Occipital lobe (tissue), 2 donors: Measurements from ENCODE around the gene PSD. TPM values are rescaled to one million over a fixed set of nuclear protein-coding genes. Genes with fewer than 3 reads are reported as not detected.

Experiments used
- DNase-seq: peaks from one replicate; lab custom pipeline; 2025; lab: John Stamatoyannopoulos, UW
- total RNA-seq: library from RNA; depleted of rRNA; stranded (reverse); fragments of >200 nt; gene quantifications from one replicate; pipeline ENCODE4 v1.2.3, GENCODE V29; 2014

Gene PSD
- total RNA-seq, 1 donor from 2014 or later, result 101 TPM

DNA sequence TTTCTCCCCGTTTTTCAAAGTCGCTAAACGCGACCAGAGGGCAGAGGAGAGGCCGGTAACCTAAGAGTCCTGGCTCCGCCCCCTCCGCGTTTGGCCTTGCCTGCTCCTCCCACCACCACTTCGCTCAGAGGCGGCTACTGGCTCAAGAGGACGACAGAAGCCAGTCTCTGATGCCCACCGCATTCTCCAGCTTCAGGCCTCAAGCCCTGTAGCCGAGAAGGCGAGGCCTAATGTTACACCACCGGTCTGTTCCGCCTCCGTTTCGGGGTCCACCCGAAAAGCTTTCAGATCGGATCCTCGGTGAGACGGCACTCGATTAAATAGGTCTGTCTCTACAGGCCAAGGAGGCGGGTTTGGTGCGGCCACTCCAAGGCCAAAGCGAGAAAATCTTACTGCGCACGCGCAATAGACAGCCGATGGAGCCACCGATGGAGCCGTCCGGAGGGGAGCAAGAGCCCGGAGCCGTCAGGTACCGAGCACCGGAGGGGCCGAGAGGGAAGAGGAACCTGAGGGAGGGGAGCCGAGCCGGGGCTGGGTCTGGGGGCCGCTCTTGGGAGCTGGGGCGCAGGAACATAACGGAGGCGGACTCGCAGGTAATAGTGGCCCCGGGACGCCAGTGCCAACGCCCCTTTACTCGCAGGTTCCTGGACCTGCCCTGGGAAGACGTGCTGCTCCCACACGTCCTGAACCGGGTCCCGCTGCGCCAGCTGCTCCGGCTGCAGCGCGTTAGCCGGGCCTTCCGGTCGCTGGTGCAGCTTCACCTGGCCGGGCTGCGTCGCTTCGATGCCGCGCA is 2.3 kb upstream of the PSD start, which contains the start of gene FBXL15:
Gene FBXL15, plus strand, starts transcription at position 123 of the 793 bp plus-strand sequence. Its CDS starts 294 bp downstream, at position 417.
- DNase-seq, result peak; percentile 95

DNA sequence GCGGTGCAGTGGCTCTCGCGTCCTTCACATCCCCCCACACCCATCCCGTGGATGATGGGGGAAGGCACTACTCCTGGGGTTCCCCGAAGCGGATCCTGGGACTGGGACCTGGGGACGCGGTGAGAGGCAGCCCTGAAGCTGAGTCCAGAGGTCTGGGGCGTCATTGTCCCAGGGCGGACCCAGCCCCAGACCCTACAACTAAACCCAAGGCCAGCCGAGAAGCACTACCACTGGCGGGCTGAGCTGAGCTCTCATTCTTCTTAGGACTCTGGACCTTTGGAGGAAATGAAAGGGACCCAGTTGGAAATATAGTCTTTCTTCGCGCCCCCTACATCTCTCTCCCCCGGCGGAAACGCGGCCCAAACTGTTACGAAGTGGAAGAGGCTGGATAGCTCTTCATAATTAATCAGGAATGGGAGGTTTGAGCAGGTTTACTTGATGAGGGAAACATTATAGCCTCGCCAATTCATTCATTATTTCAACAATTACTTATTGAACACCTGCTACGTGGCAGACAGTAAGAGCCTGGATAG is 1.7 kb upstream of the PSD start:
- DNase-seq, result no peak

DNA sequence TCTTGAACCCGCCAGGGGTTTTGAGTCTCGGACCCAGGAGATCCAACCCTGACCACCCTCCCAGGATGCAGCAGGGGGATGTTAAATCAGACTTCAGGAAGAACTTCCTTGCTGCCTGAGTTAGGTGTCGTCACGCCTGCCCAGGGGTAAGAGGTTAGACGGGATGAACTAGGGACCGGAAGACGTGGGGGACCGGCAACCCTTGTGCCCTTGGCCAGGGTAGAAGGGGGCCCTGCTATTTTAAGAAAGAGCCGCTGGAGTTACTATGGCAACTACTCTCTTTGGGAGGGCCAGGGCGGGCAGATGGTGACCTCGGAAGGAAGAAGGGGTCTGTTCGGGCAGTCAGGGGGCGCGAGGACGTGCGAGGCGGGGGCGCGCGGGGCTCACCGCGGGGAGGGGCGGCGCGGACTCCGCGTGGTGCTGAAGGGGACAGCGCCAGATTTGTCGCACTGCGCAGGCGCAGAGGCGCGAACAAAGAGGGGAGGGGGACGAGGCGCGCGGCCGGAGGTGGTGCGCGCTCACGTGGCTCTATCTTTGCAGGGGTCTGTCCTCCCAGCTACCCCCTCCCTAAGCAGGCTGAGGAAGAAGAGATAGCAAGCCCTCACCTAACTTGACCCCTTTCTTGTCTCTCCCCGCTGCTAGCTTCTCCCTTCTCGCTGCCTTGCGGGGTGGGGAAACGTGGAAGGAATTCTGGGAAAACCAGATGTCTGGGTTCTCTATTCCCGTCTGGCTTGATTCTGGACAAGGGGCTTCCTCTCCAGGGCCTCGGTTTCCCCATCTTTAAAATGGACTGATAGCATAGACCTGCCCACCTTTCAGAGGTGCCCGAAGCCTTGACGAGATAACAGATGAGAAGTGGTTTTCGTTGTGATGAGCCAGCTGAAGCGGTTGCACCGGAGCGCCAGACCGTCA is 940 bp upstream of the PSD start:
- DNase-seq, result peak; percentile 50

DNA sequence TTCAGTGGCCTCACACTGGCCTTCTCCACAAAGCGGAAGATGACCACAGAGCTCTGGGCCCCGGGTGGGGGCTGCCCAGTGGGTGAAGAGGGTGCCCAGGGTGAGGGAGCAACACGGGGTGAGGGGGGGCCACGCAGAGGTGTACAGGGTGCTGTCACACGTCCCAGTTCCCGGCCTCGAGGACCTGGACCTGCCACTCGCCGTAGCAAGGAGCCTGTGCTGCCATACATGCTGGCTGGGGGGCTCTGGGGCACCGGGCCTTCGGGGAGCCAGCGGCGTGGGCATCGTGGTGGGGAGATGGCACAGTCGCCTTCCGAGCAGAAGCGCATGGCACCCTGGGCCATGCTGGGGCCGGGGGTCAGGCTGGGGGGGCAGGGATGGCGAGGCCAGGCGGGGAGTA is 1.9 kb downstream of the PSD start:
- DNase-seq, result no peak

DNA sequence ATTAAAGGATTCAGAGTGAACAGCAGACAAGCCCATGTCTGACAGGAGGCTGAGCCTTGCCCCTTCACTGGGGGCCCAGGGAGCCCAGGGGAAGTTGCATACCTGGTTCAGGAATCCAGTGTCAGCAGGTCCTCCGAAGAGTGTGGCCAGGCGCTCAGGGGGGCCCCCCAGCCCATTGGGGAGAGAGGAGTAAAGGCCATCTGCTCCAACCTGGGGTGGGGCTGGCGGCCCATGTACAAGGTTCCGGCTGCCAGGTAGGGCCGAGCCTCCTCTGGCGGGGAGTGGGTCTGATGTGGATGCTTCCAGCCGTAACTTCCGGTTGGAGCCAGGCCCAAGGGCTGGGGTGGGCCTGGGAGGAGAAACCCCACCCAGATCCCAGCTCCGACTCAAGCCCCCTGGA is 2.3 kb downstream of the PSD start:
- DNase-seq, result no peak

DNA sequence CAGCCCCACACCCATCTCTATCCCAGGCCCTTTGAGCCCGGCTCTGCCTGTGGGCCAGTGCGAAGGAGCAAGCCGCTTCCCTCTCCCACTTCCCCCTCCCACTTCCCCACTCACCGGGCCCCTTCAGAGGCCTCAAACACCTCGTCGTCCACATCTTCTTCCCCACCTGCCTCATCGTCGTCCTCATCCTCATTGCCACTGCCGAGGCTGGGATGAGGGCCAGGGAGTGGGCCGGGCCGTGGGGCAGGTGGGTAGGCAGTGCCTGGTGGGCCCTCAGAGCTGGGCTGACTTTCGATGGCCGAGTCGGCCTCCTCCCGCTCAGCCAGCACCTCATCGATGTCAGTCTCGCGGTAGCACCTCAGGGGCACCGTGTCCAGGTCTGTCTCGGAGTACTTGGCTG is 3.8 kb downstream of the PSD start:
- no peak for DNase-seq

DNA sequence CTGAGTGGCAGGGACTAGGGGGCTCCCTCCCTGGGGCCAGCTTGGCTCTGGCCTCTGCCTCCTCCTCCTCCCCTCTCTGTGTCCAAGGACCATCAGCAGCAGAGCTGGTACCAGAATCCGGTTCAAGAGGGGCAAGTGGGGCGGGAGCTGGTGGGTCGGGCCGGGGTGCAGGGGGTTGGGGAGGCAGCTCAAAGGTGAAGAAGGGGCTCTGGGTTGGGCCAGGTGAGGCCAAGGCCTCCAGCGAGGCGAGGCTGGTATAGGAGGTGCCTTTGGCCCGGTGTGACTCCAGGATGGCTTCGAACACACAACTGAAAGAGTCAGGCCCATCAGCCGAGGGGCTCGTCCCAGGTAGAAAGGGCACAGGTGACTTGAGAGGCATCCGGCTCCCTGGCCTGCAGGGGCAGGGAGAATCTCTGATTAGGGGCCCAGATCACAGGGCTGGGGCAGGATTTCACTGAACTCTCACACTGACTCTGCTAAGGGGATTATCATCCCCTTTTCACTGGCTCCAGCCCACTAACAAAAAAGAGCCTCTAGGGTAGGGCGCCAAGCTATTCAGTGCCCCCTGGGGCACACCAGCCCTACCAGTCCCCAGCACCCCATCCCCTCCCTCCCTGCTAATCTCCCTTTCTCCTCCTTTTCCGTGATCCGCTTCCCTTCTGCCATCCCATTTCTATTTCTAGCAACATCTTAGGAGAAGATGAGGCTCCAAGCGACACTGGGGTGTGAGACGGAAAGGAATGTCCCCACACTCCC is 4.6 kb downstream of the PSD start:
- DNase-seq, result no peak

DNA sequence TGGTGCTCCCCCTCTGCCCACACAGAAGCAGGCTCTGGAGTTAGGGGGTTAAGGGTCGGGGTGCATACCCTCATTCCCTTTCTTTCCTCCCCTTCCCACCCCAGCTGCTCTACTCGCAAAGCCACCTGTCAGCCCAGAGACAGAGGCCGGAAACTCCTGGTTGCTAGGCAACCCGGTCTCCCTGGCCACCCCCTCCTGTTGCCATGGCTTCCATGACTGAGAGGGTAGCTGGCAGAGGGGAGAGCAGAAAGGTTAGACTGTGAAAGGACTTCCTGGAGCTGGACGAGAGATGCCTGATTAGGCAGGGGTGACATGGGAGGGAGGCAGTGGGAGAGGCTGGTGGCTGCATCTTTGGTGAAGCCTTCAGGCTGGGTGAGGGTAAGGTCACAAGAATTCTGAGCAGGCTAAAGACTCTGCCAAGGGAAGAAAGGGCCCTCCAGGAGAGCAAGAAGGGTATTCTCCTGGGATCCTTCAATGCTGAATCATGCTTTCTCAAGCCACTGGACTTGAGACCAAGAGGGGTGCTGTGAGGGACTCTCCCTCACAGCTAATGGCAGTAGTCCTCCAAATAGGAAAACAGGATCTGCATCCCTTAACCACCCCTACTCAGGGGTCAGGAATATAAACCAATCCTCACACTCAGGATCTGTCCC is 5.4 kb downstream of the PSD start:
- DNase-seq, result peak; percentile 41

DNA sequence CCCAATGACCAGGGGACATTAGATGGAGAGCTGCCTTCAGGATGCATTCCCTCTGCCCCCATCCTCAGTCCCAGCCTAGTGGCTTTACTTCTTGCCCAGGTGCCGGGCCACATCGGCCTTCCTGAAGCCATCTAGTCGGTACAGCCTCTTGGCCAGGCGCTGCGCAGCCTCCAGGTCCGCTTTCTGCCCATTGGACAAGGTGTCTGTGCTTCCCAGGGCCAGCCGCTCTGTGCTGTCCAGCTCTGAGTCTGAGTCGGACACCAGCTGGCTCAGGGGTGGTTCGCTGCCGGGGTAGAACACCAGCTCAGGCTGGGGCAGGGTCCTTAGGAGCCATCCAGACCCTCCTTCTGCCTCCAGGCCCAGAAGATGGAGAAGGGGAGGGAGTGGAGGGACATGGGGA is 6.3 kb downstream of the PSD start:
- no peak for DNase-seq

DNA sequence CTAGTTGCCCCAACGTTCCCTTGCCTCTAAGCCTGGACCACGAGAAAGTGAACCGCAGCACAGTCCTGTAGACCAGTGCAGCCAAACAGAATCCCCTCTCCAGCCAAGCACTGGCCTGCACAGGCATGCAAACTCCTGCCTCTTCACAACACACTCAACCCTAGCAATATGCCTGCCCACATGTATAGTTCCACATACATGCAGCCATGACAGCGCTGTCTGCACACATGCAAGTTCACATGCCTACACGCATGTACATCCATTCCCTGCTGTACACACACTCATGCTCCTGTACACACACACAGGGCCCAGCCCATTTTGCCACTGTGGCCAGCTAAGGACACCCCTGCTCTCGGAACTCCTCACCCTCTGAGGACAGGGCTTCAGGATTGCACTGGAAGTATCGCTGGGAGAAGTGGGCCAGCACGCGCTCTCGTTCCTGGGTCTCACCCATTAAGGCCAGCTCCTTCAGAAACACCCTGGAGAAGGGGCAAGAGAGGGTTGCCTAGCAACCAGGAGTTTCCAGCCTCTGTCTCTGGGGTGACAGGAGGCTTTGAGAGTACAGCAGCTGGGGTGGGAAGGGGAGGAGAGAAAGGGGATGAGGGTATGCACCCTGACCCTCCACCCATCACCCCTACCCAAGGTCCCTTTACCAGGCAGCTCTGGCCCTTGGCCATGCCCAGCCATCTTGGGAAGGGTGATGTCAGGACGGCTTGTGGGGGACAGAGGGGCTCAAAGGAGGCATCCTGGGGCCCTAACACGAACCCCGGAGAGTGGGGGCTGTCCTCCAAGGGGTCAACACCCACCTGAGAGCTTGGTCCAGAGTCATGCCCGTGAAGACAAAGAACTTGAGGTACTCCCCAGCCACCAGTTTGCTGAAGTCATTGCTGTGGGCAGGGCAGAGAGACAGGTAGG is 7.0 kb downstream of the PSD start:
- no peak for DNase-seq

DNA sequence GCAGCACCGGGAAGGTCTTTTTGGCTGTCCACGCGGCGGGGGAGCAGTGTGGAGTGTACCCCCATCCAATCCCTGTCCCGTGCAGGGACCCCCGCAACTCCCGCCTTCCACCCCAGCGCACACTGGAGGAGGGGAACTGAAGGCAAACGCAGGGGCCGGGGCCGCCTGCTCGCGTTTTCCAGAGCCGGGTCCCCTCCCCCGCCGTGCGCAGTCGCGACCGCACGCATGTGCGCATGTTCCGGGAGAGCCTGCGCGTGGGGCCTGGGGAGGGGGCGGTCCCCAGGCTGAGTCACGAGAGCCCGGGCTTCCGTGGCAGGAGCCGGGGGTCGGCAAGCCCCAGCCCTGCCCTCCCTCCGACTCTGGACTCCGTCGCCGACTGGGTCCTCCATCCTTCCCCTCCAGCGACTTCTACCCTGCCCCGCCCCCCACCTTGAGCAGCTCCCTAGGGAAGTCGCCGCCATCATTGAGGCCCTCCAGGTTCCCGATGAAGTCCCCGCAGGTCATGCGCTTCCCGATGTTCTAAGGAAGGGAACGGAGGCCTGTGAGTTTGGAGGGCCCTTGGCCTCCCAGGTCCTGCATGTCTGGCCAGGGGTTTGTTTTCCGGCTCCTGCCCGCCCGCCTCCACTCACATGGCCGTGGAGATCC is 8.0 kb downstream of the PSD start:
- DNase-seq, result peak; percentile 57

DNA sequence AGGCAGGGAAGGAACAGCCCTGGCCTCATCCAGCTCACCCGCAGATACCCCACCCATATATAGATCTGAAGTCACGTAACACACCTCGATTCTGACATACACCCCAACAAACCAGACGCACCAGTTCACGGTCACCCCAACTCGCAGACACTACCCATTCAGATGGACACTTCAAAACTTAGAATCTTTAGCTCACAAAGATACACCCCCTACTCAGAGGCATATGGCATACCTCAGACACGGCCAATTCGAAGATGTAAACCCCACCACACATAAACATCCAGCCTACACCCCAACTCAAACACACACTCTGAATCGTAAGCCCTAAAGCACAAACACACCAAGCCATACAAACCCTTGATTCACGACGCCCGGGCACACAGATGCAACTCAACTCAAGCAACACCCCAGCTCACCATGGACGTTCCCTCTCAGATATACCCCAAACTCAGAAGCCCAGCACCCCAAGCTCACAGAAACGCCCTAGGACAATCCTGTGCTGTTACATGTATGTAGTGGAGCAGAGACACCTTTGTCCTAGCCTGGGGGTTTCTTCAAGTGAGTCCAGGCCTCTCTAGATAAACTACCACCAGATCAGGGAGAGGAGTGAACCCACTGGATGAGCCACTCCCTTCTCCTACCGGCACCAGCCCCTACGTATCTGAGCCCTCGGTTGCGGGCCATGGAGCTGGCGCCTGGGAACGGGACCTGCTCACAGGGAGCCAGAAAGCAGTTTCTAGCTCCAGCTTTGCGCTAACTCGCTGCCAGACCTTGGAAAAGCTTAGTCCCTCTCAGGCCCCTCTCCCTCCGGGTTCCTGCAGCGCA is 8.8 kb downstream of the PSD start:
- DNase-seq, result no peak

DNA sequence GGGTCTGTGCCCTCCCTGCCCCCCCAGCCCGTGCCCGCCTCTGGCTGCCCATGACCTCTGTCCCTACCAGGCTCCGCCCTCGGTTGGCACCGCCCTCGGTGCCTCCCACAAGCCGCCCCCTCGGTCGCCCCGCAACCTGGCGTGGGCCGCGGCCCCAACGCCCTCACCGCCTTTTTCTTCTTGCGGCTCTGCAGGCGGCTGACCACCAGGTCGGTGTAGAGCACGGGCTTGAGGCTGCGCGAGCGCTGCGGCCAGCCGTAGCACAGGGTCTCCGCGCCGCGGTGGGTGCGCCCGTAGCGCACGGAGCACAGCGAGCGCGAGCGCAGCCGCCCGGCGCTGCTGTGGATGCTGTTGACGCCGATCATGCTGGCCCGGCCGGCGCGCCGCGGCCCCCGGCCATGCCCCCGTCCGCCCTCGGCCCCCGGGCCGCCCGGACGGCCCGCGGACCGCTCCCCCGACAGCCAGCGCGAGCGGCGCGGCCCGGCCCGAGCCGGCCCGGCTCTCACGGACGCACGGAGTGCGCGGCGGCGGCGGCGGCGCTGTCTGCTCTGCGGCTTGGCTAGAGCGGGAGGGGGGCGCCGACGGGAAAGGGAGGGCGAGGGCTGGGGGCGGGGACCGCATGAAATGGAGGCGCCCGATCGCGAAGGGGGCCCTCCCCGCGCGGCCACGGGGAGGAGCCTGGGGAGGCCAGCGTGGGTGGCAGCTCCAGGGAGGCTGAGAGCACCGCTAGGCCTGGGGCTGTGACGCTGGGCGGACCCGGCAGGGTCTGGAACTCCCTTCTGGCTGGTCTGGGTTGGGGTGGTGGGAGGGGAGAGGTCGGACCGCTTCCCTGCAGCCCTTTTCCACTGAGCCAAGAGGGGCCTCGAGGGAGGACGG is 9.6 kb downstream of the PSD start:
- peak; percentile 69 for DNase-seq

DNA sequence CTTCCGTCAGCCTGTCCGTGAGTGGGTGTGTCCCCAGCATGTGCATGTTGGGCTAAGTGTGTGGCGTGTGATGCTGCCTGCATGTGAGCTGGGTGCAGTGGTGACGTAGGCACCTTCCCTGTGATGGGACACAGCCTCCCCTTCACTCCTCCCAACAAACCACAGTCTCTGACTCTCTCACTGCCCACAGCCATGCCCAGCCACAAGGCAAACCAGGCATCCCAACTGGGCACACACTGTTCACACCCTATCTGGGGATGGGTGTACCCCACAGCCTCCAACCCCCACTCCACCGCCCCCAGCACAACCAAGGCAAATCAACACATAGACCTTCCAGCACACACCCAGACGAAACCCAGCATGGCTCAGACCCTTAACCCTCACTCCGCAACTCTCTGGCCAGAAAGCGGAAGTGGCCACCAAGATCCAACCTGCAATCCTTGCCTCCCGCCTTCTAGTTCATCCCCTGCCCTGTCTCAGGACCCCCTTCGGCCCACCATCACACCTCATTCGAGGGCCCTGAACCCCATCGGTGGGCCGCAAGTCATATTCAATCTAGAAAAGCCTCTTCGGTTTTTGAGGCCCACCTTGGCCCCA is 10.4 kb downstream of the PSD start:
- peak; percentile 43 for DNase-seq

DNA sequence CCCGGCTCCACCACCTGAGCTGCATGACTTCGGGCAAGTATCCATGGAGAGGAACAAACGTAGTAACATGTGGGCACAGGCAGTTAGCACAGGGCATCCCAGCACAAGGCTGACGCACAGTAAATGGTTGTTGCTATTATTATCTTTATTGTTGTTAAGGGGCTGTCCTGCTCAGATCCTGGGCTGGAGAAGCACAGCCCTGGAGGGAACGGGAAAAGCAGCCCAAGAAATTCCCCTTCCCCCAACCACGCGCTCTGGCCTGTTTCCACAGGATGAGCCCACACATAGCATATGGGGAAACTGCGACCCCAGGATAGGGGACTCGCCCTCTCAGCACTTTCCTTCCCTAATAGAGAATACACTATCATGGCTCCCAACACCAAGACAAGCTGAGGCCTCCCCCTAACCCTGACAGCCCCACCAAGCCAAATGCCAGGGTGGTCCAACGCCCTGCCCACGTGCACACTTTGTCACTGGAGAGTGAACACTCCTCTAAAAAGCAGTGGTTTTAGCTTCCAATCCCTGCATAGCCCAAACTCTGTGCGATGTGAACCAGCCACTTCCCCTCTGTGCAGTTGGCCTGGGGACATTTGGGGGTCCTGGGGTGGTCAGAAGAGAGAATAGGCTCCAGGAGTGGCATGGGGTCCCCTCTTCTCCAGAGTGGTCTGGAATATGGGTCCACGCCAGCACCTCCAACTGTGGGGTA is 11.0 kb downstream of the PSD start:
- no peak for DNase-seq

DNA sequence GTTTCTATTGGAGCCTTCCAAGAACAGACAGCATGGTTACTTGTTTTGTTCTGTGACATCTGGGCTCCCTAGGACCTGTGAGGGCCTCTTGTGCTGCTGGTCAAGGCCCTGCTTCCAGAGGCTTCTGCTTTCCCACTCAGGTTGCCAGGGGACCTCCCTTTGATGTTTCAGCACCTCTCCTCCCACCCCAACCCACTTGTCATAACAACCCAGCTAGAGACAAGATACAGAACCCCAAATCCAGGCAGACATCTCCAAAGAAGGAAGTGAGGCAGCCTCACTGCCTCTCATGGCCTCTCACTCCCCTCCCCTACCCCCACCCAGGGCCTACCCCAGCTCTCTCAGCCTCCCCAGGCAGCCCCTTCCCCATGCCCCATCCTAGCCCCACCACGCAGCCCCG is 11.8 kb downstream of the PSD start:
- no peak for DNase-seq
